Choroid plexus epithelial cell (primary cell): ENCODE results near the gene RHCG.

Experiments
- DNase-seq: peaks from one replicate; pipeline ENCODE4 v3.0.0-alpha.2; 2010; ENCODE audit warnings: low read depth
- H3K4me3 ChIP-seq: 2 replicates; pipeline ENCODE4 v1.5.1; 2011; ENCODE audit warnings: low read depth, mild to moderate bottlenecking, control low read depth, low read length, moderate library complexity
- TF ChIP-seq, protein P1 (sequence below): conservative IDR thresholded peaks from 2 replicates; pipeline ENCODE4 v1.5.1; 2011; ENCODE audit warnings: low read depth, mild to moderate bottlenecking, control low read depth, inconsistent platforms, low read length, moderate library complexity

RHCG gene

DNA sequence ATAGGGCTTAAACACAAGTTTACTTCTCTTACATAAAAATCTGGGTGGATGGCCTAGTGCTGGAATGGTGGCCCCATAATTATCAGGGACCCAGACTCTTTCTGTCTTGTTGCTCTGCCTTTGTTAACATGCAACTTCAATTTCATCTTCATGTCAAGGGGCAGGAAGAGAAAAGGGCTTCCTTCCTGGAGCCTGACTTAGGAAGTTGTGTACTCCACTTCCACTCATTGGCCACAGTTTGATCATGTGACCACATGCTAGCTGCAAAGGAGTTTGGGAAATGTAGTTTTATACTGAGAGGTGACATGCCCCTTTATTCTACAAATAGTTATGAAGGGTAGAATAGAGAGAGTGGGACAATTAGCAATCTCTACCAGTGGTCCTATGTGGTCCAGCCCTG, 39.3 kb downstream of the RHCG start:
- TF ChIP-seq, protein P1, sequence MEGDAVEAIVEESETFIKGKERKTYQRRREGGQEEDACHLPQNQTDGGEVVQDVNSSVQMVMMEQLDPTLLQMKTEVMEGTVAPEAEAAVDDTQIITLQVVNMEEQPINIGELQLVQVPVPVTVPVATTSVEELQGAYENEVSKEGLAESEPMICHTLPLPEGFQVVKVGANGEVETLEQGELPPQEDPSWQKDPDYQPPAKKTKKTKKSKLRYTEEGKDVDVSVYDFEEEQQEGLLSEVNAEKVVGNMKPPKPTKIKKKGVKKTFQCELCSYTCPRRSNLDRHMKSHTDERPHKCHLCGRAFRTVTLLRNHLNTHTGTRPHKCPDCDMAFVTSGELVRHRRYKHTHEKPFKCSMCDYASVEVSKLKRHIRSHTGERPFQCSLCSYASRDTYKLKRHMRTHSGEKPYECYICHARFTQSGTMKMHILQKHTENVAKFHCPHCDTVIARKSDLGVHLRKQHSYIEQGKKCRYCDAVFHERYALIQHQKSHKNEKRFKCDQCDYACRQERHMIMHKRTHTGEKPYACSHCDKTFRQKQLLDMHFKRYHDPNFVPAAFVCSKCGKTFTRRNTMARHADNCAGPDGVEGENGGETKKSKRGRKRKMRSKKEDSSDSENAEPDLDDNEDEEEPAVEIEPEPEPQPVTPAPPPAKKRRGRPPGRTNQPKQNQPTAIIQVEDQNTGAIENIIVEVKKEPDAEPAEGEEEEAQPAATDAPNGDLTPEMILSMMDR: no peak
- peak; percentile 45 for DNase-seq
- no peak overlapping the region for H3K4me3 ChIP-seq

DNA sequence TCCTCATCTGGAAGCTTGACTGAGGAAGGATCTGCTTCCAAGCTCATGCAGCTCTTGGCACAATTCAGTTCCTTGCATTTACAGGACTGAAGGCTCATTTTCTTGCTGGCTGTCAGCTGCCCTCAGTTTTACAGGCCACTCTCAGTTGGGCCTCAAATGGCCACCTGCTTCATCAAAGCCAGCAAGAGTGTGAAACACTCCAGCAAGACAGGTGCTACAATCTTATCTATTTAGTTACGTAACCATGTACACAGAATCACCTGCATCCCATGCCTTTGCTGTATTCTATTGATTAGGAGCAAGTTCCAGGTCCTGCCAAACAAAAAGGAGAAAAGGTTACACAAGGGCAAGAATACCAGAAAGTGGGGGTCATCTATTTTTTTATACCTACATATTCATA, 40.8 kb downstream of the RHCG start:
- TF ChIP-seq, protein P1: no peak
- no peak for DNase-seq
- no peak overlapping the region for H3K4me3 ChIP-seq

DNA sequence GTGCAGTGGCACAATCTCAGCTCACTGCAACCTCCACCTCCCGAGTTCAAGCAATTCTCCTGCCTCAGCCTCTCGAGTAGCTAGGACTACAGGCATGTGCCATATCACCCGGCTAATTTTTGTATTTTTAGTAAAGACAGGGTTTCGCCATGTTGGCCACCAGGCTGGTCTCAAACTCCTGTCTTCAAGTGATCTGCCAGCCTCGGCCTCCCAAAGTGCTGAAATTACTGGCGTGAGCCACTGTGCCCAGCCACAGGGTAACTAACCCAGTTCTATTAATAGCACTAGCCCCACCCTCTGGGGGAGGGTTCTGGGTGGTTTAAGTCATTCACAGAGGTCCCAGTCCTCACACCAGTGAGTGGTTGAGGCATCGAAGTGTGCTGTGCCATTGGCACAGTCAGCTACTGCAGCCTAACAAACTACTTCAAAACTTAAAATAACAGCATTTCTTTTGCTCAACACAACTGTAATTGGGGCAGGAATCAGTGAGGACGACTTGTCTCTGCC, 44.0 kb downstream of the RHCG start:
- TF ChIP-seq, protein P1: no peak
- H3K4me3 ChIP-seq: no peak overlapping the region
- DNase-seq: no peak

DNA sequence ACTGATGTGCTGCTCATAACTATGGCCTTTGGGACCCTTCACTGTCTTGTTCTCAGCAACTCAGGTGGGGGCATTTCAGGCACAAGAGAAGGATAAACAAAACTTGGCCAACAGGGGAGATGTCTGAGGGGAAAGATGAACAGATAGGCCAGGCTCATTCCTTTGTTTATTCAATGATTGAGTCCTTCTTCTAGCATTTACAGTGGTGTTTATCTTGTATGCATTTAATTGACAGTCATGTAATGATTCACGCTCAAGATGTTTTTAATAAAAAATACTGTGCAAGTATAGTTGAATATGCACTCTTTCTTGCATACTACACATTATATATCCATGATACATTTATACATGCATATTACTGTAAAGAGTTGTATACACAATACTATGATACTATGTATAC, 44.5 kb downstream of the RHCG start:
- no peak overlapping the region for H3K4me3 ChIP-seq
- TF ChIP-seq, protein P1: no peak
- no peak for DNase-seq

DNA sequence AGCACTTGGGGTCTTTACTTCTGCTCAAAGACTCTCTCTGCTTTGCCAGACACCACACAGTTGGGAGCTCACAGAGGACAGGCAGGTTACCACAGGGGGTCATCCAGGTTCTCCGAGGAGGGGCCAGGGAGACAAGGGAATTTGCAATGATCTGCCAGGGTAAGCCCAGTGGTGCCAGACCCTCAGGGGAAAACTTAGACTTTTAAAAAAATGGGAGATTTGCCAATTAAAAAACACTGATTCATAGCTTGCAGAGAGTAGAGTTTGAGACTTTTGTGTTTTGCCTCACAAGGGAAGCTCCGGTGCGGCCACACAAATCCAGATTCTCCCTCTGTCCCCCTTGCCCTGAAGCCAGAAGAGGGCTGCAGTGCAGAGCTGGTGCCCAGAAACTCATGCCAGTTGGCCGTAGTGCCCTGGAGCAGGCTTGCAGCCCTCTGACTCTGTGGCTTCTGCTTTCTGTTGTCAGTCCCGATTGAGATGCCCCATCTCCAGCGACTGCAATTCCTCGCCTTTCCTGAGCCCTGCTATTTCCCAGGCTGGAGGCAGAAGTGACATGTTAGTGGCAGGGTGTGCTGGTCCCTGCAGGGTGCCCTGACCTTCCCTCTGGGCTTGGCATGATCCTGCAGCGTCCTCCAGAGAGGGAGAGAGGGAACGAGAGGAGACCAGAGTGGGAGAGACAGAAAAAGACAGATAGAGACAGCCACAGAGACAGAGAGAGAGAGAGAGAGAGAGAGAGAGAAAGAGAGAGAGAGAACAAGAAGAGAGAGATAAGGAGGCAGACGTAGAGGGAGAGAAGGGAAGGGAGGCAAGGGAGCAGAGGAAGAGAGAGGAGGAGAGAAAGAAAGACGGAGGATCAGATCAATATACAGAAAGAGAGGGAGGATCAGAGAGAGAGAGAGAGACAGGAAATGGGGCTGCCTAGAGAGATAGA, 46.0 kb downstream of the RHCG start:
- TF ChIP-seq, protein P1: no peak
- DNase-seq: no peak
- no peak overlapping the region for H3K4me3 ChIP-seq

DNA sequence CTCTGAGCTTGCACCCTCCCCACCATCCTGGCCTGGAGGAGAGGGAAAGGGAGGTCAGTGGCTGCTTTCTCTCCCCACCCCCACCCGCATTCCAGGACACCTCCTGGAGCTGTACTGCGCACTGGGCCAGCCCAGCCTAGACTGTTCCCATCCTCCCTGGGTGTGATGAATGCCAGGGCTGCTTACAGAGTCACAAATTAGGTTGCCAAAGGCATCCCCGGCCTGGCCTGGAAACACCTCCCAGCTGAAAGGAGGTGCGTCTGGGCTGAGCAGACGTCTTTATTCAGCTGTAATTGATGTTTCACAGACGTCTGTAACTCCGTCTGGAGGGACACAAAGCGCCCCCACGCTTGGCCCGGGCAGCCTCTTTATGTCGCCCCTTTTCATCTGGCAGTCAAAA, 47.6 kb downstream of the RHCG start:
- no peak for DNase-seq
- no peak overlapping the region for H3K4me3 ChIP-seq
- TF ChIP-seq, protein P1: no peak

DNA sequence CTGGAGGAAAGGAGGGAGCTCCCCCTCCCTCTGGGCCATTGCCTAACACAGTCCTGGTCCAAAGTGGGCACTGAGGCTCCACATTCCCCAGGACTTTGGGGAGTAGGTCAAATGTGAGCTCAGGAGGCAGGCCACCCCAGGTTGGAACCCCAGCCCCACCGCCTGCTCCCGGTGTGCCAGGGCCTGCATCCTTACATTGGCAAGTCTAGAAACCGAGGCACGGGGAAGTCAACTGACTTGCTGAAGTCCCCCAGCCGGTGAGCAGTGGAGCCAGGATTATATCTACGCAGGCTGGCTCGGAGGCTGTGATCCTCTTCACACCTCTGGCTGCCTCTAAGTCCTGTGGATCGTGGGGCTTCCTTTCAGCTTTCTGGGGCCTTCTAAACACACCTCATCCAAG, 48.7 kb downstream of the RHCG start:
- no peak overlapping the region for H3K4me3 ChIP-seq
- TF ChIP-seq, protein P1: no peak
- no peak for DNase-seq
